Right lobe of liver (tissue), 6 donors: ENCODE results near the gene CTIF. TPM values are rescaled to one million over a fixed set of nuclear protein-coding genes. Genes with fewer than 3 reads are reported as not detected.

Source experiments
- ATAC-seq, 4 donors: fragments of 200-7000 bp; cut with Tn5 transposase; one replicate each; pipeline ENCODE4 v1.9.1; 2020; ENCODE audit warnings: mild to moderate bottlenecking in 4 of 4, moderate library complexity in 4 of 4
- DNase-seq, 3 donors: peaks; one replicate each; pipeline ENCODE4 v3.0.0-alpha.2; 2020
- H3K27ac ChIP-seq, 3 donors: fragments of 200-600 bp; one replicate each; pipeline ENCODE4 v1.8.0; 2022
- H3K27me3 ChIP-seq, 2 donors: fragments of 200-600 bp; one replicate each; pipeline ENCODE4 v1.8.0; 2022
- H3K36me3 ChIP-seq, 4 donors: fragments of 200-600 bp; sonication (generic) in 1 of 4; one replicate each; pipeline versions ENCODE4 v1.5.1 to v1.8.0; 2017 to 2022; ENCODE audit warnings: control low read depth in 1 of 4
- H3K4me1 ChIP-seq, 4 donors: fragments of 200-600 bp; sonication (generic) in 1 of 4; one replicate each; pipeline versions ENCODE4 v1.5.1 to v1.8.0; 2017 to 2022; ENCODE audit warnings: control low read depth in 1 of 4
- H3K4me3 ChIP-seq, 3 donors: fragments of 200-600 bp; one replicate each; pipeline ENCODE4 v1.8.0; 2022
- H3K9me3 ChIP-seq, 4 donors: fragments of 200-600 bp; sonication (generic) in 1 of 4; one replicate each; pipeline versions ENCODE4 v1.5.1 to v1.8.0; 2017 to 2022; ENCODE audit warnings: control low read depth in 1 of 4
- CTCF ChIP-seq, 4 donors: fragments of 200-600 bp in 3 of 4; fragments of 450-650 bp in 1 of 4; IDR thresholded peaks; one replicate each; pipeline versions ENCODE4 v1.5.1 to v1.8.0; 2016 to 2022; ENCODE audit warnings: antibody characterized with exemption in 4 of 4, mild to moderate bottlenecking in 2 of 4
- POLR2A ChIP-seq: fragments of 450-650 bp; IDR thresholded peaks from one replicate; pipeline ENCODE4 v1.6.1; 2017; ENCODE audit warnings: antibody characterized with exemption, mild to moderate bottlenecking
- WGBS: methylation state at CpG from one replicate; pipeline ENCODE4 v1.1.6; 2018; ENCODE audit warnings: low coverage, low lambda C conversion rate; ENCODE audit not compliant: insufficient coverage; ENCODE audit errors: missing lambda C conversion rate; 5-methylcytosine and 5-hydroxymethylcytosine counted together
- intact Hi-C, 2 donors: fragments of 100-400 bp; cut with DNase I; formaldehyde crosslinking; loops; one replicate each; pipeline versions ENCODE4 v1.11.2 to v1.14.1; 2022
- total RNA-seq, 6 experiments: library from RNA; depleted of rRNA in 2 of 6; stranded (reverse); fragments of >200 nt in 2 of 6; fragmentation: NEBNext Ultra II Directional in 3 of 6; extraction: Animal tissue kit (Norgen Biotek cat#: 25700) in 3 of 6; gene quantifications; one replicate each; pipeline versions ENCODE4 v1.1.0 to v1.2.4, GENCODE V29; 2016 to 2023
- donor health status: DM: no; HTN: yes; CAD: no.
- donor health status: DM: no; HTN: no; CAD: no.
- donor health status: DM: no; HTN: no; CAD: no.
- donor health status: DM: no; HTN: yes; CAD: no.
- donor health status: DM: no; HTN: yes; CAD: no.

The CTIF gene
- total RNA-seq, 6 experiments from 2014 or later = 29.0 to 60.6 (median 43.1) TPM

GRCh38 chr18:48702346-48703027, 163.7 kb downstream of the CTIF start:
- no peaks in the 10 kb centered on the region for H3K27me3 ChIP-seq
- intact Hi-C loops = no loop called here
- H3K9me3 ChIP-seq = no peaks in the 10 kb centered on the region
- DNase-seq (no peak), ATAC-seq (peak in 2 of 4 donors; percentile 14 to 50)
- no peak overlapping the region for H3K27ac ChIP-seq
- H3K36me3 ChIP-seq = no peaks in the 10 kb centered on the region
- no peak overlapping the region for H3K4me3 ChIP-seq
- 83% methylated on average over 5 of the region's 9 CpGs for WGBS
- TF ChIP-seq CTCF (IDR thresholded peaks at IDR 0.05) = no peak
- TF ChIP-seq POLR2A = no peak
- H3K4me1 ChIP-seq = no peaks in the 10 kb centered on the region

- TF ChIP-seq POLR2A = no peak
- no peak for TF ChIP-seq CTCF (IDR thresholded peaks at IDR 0.05)
- intact Hi-C loops = no loop called here
- no peak overlapping the region for H3K4me3 ChIP-seq
These were observed 164.2 kb downstream of the CTIF start for GRCh38 chr18:48703028-48703386.

GRCh38 chr18:48703418-48703817, 164.6 kb downstream of the CTIF start:
- H3K4me3 ChIP-seq = no peak overlapping the region
- no peaks in the 10 kb centered on the region for H3K27me3 ChIP-seq
- ATAC-seq (no peak), DNase-seq (no peak)
- no peaks in the 10 kb centered on the region for H3K9me3 ChIP-seq
- TF ChIP-seq POLR2A (no peak), CTCF (IDR thresholded peaks at IDR 0.05) (no peak)
- intact Hi-C loops = no loop called here
- 73% methylated on average over 3 of the region's 4 CpGs for WGBS
- no peak overlapping the region for H3K27ac ChIP-seq
- H3K4me1 ChIP-seq = no peaks in the 10 kb centered on the region
- H3K36me3 ChIP-seq = no peaks in the 10 kb centered on the region

More at GRCh38 chr18:48703028-48703386, 164.2 kb downstream of the CTIF start:
- DNase-seq (no peak), ATAC-seq (no peak)
- no peaks in the 10 kb centered on the region for H3K4me1 ChIP-seq
- no peak overlapping the region for H3K27ac ChIP-seq
- H3K36me3 ChIP-seq = no peaks in the 10 kb centered on the region
- no CpG with 5 or more reads among the region's 1 CpG for WGBS
- no peaks in the 10 kb centered on the region for H3K27me3 ChIP-seq
- no peaks in the 10 kb centered on the region for H3K9me3 ChIP-seq

GRCh38 chr18:48705043-48705442, 166.2 kb downstream of the CTIF start:
- Histone ChIP-seq H3K27ac (no peak overlapping the region), H3K4me3 (no peak overlapping the region), H3K9me3 (no peaks in the 10 kb centered on the region), H3K36me3 (no peaks in the 10 kb centered on the region), H3K27me3 (no peaks in the 10 kb centered on the region), H3K4me1 (no peaks in the 10 kb centered on the region)
- intact Hi-C loops = no loop called here
- no peak for DNase-seq
- ATAC-seq = no peak
- 84% methylated on average over 3 of the region's 7 CpGs for WGBS
- TF ChIP-seq POLR2A (no peak), CTCF (IDR thresholded peaks at IDR 0.05) (no peak)

- TF ChIP-seq CTCF (IDR thresholded peaks at IDR 0.05) (no peak), POLR2A (no peak)
- DNase-seq (no peak), ATAC-seq (no peak)
- no peaks in the 10 kb centered on the region for H3K9me3 ChIP-seq
- H3K4me3 ChIP-seq = no peak overlapping the region
- intact Hi-C loops = no loop called here
- 93% methylated on average over 7 of the region's 11 CpGs for WGBS
- H3K36me3 ChIP-seq = no peaks in the 10 kb centered on the region
- H3K27me3 ChIP-seq = no peaks in the 10 kb centered on the region
- H3K4me1 ChIP-seq = no peaks in the 10 kb centered on the region
- H3K27ac ChIP-seq = no peak overlapping the region
These were observed 166.7 kb downstream of the CTIF start for GRCh38 chr18:48705531-48705930.
